Esophagus muscularis mucosa (tissue), 4 donors: ENCODE data around the gene ACADS.

Experiments
- CTCF ChIP-seq, 3 experiments: fragments of 200-600 bp in 2 of 3; fragments of 450-650 bp in 1 of 3; sonication (generic) in 2 of 3; IDR thresholded peaks; one replicate each; pipeline ENCODE4 v1.5.1; 2017 to 2019; ENCODE audit warnings: antibody characterized with exemption in 3 of 3, mild to moderate bottlenecking in 2 of 3, moderate library complexity in 1 of 3
- EP300 ChIP-seq: sonication (generic); formaldehyde crosslinking; IDR thresholded peaks from one replicate; pipeline ENCODE4 v1.6.1; 2017; ENCODE audit warnings: antibody characterized with exemption
- POLR2A ChIP-seq: fragments of 450-650 bp; IDR thresholded peaks from one replicate; pipeline ENCODE4 v1.6.1; 2017; ENCODE audit warnings: antibody characterized with exemption, moderate library complexity, mild to moderate bottlenecking, low read depth
- POLR2AphosphoS5 ChIP-seq, 2 donors: sonication (generic); formaldehyde crosslinking; IDR thresholded peaks; one replicate each; pipeline ENCODE4 v1.6.1; 2017; ENCODE audit warnings: antibody characterized with exemption in 2 of 2

- TF ChIP-seq CTCF (IDR thresholded peaks at IDR 0.05) (no peak), EP300 (no peak), POLR2A (no peak), POLR2AphosphoS5 (IDR thresholded peaks at IDR 0.05) (no peak)
Observed at GRCh38 chr12:120687578-120688289, 37.9 kb upstream of the ACADS start.
